AG04449 (cell line): Measurements from ENCODE around the gene C6orf132.

ENCODE experiments used
- CTCF ChIA-PET: fragments of 350-600 bp; formaldehyde crosslinking; extraction: SDS; loops from one replicate; lab custom pipeline; 2021; ENCODE audit warnings: antibody characterized with exemption; lab: Yijun Ruan, JAX
- POLR2A ChIA-PET: fragments of 400-600, 350-600 bp; formaldehyde crosslinking; extraction: SDS; loops from one replicate; lab custom pipeline; 2020; ENCODE audit warnings: antibody characterized with exemption, inconsistent platforms; lab: Yijun Ruan, JAX
- DNase-seq: peaks from one replicate; pipeline ENCODE4 v3.0.0-alpha.2; 2010; ENCODE audit warnings: low read depth, low spot score
- H3K4me3 ChIP-seq: 2 replicates; pipeline ENCODE4 v1.5.1; 2011; ENCODE audit warnings: low read depth, mild to moderate bottlenecking, control low read depth, low read length
- TF ChIP-seq, protein P1 (sequence below): IDR thresholded peaks from one replicate; pipeline ENCODE4 v1.5.1; 2011; ENCODE audit warnings: mild to moderate bottlenecking, moderate library complexity, low read length, control low read depth, inconsistent platforms; ENCODE audit not compliant: insufficient read depth; ENCODE audit errors: missing control alignments

C6orf132 gene, protein sequence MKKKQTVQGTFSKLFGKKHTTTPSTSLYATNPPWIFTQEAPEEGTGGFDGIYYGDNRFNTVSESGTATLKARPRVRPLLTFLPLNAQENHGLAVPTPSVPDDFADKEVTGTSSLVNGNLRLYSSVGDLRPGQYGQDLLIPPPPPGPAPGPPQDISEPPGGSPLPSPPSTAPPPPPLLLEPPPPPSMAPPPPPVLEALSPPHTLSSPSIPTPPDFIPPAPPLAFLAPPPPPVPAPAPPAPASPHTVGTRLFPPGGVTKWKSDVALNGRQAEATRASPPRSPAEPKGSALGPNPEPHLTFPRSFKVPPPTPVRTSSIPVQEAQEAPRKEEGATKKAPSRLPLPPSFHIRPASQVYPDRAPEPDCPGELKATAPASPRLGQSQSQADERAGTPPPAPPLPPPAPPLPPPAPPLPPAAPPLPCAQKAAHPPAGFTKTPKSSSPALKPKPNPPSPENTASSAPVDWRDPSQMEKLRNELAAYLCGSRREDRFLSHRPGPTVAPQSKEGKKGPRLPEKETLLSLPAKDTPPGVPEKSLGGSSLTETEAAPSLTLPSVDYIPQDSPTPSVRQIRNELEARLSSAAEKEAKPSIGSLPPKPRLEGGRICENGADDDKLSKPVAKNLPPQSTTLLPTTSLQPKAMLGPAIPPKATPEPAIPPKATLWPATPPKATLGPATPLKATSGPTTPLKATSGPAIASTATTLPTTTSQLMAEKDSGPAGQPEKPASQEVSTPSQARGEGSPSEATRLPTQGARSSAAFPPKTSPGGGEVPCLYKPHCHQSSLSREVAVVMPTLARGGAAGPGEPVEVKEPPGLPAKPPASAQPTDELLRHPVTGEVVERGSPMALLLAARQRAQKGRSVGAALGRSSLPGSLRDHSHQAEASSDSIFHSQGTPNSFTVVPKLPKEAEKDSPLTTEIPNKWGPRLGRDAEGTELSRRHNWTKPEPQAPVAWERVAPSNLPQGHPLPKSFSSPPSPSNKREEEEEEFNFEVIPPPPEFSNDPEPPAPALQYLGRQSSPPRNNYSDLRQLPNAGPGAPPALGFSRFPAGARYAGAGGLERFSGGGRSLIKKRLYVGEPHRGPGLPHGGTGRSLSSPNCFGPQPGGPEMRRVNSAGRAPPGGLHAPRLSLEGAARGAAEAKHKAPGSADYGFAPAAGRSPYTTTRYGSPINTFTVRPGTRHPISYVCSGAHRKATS

DNA sequence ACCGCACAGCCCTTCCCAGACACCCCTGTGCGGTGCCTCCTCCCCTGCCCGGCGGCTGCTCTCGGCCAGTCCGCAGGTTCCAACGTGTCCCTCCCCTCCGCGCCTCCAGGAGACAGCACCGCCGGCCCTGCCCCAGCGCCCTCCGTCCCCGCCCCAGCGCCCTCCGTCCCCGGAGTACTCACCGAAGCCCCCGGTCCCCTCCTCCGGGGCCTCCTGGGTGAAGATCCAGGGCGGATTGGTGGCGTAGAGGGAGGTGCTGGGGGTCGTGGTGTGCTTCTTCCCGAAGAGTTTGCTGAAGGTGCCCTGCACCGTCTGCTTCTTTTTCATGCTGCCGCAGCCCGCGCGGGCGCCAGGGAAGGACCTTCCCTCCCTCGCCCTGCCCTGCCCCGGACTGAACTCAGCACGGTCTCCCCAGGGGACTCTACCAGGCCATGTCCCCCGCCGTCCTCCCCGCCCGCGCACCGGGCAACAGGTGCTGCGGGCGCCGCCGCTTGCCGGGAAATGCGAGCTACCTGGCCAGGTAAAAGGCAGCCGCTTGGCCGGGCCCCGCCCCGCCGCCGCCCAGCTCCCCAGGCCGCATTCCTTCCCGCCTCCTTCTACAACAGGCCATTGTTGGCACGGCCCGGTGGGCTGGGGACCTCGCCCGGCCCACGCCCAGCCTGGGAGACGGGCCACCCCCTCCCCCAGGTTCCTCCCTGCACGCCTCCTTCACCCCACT, at the start of gene C6orf132:
C6orf132 (minus strand) TSS at position 503 of the 718 bp plus-strand sequence; CDS start at position 327, 176 bp downstream.
- no peak for DNase-seq
- ChIA-PET POLR2A (interaction anchor here (0.9 kb wide), 1 partner anchor 422 kb away, joined by 3 read pairs; the partner anchor contains the start of gene UBR2), CTCF (no interaction called here)
- TF ChIP-seq, protein P1, sequence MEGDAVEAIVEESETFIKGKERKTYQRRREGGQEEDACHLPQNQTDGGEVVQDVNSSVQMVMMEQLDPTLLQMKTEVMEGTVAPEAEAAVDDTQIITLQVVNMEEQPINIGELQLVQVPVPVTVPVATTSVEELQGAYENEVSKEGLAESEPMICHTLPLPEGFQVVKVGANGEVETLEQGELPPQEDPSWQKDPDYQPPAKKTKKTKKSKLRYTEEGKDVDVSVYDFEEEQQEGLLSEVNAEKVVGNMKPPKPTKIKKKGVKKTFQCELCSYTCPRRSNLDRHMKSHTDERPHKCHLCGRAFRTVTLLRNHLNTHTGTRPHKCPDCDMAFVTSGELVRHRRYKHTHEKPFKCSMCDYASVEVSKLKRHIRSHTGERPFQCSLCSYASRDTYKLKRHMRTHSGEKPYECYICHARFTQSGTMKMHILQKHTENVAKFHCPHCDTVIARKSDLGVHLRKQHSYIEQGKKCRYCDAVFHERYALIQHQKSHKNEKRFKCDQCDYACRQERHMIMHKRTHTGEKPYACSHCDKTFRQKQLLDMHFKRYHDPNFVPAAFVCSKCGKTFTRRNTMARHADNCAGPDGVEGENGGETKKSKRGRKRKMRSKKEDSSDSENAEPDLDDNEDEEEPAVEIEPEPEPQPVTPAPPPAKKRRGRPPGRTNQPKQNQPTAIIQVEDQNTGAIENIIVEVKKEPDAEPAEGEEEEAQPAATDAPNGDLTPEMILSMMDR: no peak
- H3K4me3 ChIP-seq: peak within 1 kb of the TSS; percentile 68

DNA sequence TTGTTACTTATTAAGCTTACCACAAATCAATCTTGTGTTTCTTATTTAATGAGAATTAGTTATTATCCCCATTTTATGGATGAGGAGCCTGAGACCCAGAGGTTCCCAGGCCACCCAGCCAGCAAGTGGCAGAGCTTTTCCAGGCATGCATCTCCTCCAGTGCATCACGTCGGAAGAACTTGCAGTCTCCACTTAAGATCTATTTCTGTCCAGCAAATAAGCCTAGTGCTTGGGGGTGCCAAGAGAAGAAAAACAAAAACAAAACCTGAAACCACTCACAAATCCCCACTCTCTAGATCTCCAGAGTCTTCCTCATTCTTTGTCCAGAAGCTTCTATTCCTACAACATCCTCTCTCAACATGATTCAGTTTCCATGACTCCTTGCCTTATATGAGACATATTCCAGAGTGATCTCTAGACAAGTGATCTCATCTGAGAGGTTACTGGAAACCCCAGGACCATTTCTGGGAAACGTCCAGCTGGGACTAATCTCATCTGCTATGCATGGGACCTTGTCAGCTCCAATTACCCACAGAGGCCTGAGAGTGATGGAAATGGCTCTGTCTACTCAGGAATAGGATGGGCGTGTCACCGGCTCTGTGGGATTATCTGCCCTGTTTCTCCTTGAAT, 48.2 kb upstream of the C6orf132 start:
- TF ChIP-seq, protein P1: no peak
- POLR2A ChIA-PET: no interaction called here
- H3K4me3 ChIP-seq: no peak overlapping the region
- DNase-seq: peak; percentile 51
- CTCF ChIA-PET: interaction anchor here (0.6 to 2.0 kb wide), 4 partner anchors 9 to 27 kb away, joined by 3 to 11 read pairs (median 5); no protein-coding TSS in a partner anchor

DNA sequence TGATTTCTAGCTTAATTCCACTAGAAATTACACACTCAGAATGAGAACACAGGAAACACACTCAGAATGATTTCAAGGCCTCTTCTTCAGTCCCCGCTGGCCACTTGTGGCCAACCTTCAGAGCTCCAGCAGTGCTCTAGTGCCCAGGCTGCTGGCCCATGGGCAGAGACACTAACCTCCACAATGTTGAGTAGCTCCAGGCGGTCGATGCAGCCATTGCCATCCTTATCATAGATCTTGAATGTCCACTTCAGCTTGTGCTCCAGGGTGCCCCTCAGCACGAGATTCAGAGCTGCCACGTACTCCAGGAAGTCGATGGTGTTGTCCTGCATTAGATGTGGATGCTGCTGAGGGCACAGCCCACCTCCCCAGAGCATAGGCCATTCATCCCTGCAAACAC, 46.0 kb upstream of the C6orf132 start:
- POLR2A ChIA-PET: no interaction called here

DNA sequence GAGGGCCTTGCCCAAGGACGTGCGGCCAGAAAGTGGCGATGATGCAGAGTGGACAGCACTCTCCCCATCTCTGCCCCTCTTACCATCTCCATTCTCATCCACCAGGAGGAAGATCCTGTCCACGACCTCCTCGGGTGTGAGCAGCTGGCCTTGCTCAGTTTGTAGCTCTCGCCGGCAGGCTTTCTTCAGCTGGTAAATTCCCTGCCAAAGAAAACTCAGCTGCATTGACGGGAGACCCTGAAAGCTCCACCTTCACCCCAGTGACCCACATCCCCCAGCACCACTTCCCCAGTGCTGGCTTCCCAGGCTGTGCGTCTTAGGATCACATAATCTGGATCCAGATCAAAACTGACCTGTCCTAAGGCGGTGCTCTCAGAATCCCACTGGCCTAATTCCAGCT, 43.2 kb upstream of the C6orf132 start:
- DNase-seq: no peak
- TF ChIP-seq, protein P1: no peak
- no peak overlapping the region for H3K4me3 ChIP-seq
- POLR2A ChIA-PET: interaction anchor here (0.5 kb wide), 1 partner anchor 29 kb away, joined by 3 read pairs; no protein-coding TSS in a partner anchor
- CTCF ChIA-PET: interaction anchor here (1.0 to 1.2 kb wide), 2 partner anchors 17 to 362 kb away, joined by 3 to 5 read pairs; no protein-coding TSS in a partner anchor

More for the DNA sequence above, 46.0 kb upstream of the C6orf132 start:
- CTCF ChIA-PET: interaction anchor here (0.9 to 2.0 kb wide), 5 partner anchors 26 to 360 kb away, joined by 3 to 4 read pairs (median 3); no protein-coding TSS in a partner anchor
- no peak for DNase-seq
- TF ChIP-seq, protein P1: no peak
- no peak overlapping the region for H3K4me3 ChIP-seq

DNA sequence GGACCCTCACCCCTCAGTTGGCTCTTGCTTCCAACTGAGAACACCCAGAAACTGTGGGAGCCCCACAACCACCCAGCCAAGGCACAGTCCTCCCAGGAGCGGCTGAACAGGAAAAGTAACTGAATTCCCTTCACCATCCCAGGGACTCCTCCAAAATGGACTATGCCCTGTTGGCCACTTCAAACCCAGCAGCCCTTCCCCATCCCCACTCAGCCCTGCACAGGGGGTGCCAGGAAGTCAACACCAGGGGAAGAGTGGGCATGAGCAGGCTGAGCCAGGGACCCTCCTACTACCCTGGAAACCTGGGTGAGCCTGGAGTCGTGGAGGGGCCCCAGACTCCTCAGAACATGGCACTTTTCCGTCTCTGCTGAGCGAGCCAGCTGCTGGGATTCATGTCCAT, 42.1 kb upstream of the C6orf132 start:
- TF ChIP-seq, protein P1: no peak
- POLR2A ChIA-PET: no interaction called here

More for the DNA sequence above, 42.1 kb upstream of the C6orf132 start:
- no peak overlapping the region for H3K4me3 ChIP-seq
- CTCF ChIA-PET: interaction anchor here (1.2 to 1.5 kb wide), 2 partner anchors 16 to 110 kb away, joined by 3 read pairs; no protein-coding TSS in a partner anchor
- no peak for DNase-seq
